Small intestine (tissue), 7 donors: ENCODE data around the gene HMMR. TPM values are rescaled to one million over a fixed set of nuclear protein-coding genes. Genes with fewer than 3 reads are reported as not detected.

ENCODE experiments used
- DNase-seq, 2 donors: peaks; one replicate each; pipeline versions ENCODE4 v3.0.0 to v3.0.0-alpha.2; 2013
- FAIRE-seq: peaks from 2 replicates; lab custom pipeline; 2012; peaks lifted over from hg19 to GRCh38; lab: Jason Lieb, UNC
- H3K27ac ChIP-seq, 3 donors: one replicate each; pipeline ENCODE4 v1.5.1; 2013; ENCODE audit warnings: low read length in 2 of 3, mild to moderate bottlenecking in 2 of 3, control low read depth in 1 of 3, inconsistent platforms in 1 of 3, low read depth in 1 of 3, moderate library complexity in 1 of 3
- H3K27me3 ChIP-seq, 3 donors: one replicate each; pipeline ENCODE4 v1.6.1; 2013; ENCODE audit warnings: low read length in 3 of 3, inconsistent platforms in 1 of 3; ENCODE audit not compliant: control insufficient read depth in 3 of 3, insufficient read depth in 3 of 3
- H3K36me3 ChIP-seq, 3 donors: one replicate each; pipeline ENCODE4 v1.6.1; 2013; ENCODE audit warnings: low read length in 3 of 3, inconsistent platforms in 1 of 3, low read depth in 1 of 3, mild to moderate bottlenecking in 1 of 3, moderate library complexity in 1 of 3; ENCODE audit not compliant: control insufficient read depth in 3 of 3, insufficient read depth in 2 of 3
- H3K4me1 ChIP-seq, 3 donors: one replicate each; pipeline ENCODE4 v1.6.1; 2013; ENCODE audit warnings: low read length in 2 of 3, inconsistent platforms in 1 of 3, low read depth in 1 of 3, mild to moderate bottlenecking in 1 of 3, moderate library complexity in 1 of 3; ENCODE audit not compliant: control insufficient read depth in 3 of 3, insufficient read depth in 2 of 3
- H3K4me3 ChIP-seq, 3 donors: one replicate each; pipeline ENCODE4 v1.5.1; 2013; ENCODE audit warnings: low read length in 3 of 3, control low read depth in 1 of 3, inconsistent platforms in 1 of 3, low read depth in 1 of 3, mild to moderate bottlenecking in 1 of 3, moderate library complexity in 1 of 3
- H3K9me3 ChIP-seq, 2 donors: one replicate each; pipeline ENCODE4 v1.6.1; 2013; ENCODE audit warnings: low read depth in 1 of 2, low read length in 1 of 2; ENCODE audit not compliant: control insufficient read depth in 2 of 2, insufficient read depth in 1 of 2
- WGBS, 3 donors: extraction: QIAGEN DNeasy Blood & Tissue Kit; methylation state at CpG; one replicate each; pipeline ENCODE4 v1.1.7; 2013; 5-methylcytosine and 5-hydroxymethylcytosine counted together
- polyA plus RNA-seq, 4 donors: library from polyadenylated mRNA; stranded (reverse) in 3 of 4; unstranded in 1 of 4; fragments of 200-250 nt in 3 of 4; fragments of 120-200 nt in 1 of 4; gene quantifications; one replicate each; pipeline versions ENCODE4 v1.2.1 to v1.2.3, GENCODE V29; 2013
- donor health status: healthy with polysubstance abuse.
- donor health status: control.
- donor health status: control.
- donor health status: Bipolar disorder and iron deficiency.
- donor health status: healthy.

The HMMR gene
- polyA plus RNA-seq, 4 donors, result 1.1 to 22.5 (median 7.0) TPM

DNA sequence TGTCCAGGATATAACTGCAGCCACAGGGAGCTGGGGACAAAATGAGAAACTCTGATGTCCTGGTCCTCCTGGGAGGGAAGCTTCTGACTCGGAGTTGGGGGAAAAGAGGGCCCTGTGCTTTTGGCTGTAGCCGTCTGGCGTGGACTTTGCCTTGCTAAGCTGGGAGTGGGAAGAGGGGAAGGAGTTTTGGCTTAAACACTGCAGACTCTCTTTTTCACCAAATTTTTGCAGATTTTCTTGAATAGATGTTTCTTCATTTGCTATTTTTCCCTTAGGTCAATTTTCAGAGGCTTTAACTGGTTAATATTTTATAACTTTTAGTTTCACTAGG lies 29.3 kb downstream of the HMMR start:
- WGBS, 3 donors, result 68 to 84% (median 78%) methylated on average over 3 of the region's 3 CpGs
- Histone ChIP-seq H3K9me3 (no peaks in the 10 kb centered on the region), H3K27ac (peak overlapping the region in 1 of 3 donors; percentile 61), H3K36me3 (peaks cover 0 to 2% (median 0%) of the 10 kb centered on the region in 3 donors), H3K4me1 (peaks cover 0 to 10% (median 0%) of the 10 kb centered on the region in 3 donors), H3K4me3 (no peak overlapping the region), H3K27me3 (no peaks in the 10 kb centered on the region)
- FAIRE-seq (no peak), DNase-seq (no peak)

DNA sequence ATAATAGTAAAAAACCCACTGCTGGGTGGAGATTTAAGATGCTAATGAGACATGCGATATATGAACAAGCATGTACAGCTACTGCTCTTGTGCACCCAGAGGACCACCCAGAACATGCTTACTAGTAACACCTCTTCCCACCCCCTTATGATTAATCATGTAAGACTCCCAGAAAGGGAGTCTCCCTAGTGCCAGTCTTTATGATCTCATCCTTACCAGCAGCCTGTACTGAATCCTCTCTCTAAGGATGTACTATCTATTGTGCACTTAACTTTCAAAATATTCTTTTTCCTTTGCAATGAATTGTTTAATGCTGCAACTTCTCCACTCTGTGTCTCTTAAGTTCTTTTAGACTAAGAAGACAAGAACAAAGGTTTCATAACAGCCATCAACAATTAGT lies 35.9 kb downstream of the HMMR start:
- Histone ChIP-seq H3K9me3 (no peaks in the 10 kb centered on the region), H3K27me3 (no peaks in the 10 kb centered on the region), H3K36me3 (no peaks in the 10 kb centered on the region), H3K4me1 (no peaks in the 10 kb centered on the region), H3K27ac (no peak overlapping the region), H3K4me3 (no peak overlapping the region)
- DNase-seq (no peak), FAIRE-seq (no peak)
- 93 to 100% (median 100%) methylated on average over 1 of the region's 1 CpG for WGBS, 3 donors

DNA sequence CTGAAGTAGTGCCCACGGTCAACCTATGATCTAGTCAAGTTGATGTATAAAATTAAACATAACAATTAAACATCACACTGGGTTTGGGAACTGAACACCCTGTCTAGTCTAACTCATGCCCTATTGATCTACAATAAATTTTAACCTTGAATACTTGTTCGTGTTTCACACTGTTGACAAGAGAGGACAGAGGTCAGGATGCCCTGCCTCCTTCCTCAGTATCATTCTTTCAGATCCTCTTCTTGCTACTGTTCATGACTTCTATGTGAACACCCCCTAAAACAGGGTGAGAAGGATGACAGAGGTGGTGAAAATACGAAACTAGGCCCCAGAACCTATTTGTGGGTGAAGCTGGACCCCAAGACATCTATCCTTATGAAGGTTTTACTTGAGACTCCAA lies 36.9 kb downstream of the HMMR start:
- no peak overlapping the region for H3K4me3 ChIP-seq
- FAIRE-seq (no peak), DNase-seq (peak in 1 of 2 donors; percentile 30)
- no peaks in the 10 kb centered on the region for H3K27me3 ChIP-seq
- H3K36me3 ChIP-seq, result no peaks in the 10 kb centered on the region
- H3K27ac ChIP-seq, result no peak overlapping the region
- 69 to 81% (median 72%) methylated on average over 3 of the region's 3 CpGs for WGBS, 3 donors
- no peaks in the 10 kb centered on the region for H3K4me1 ChIP-seq
- H3K9me3 ChIP-seq, result no peaks in the 10 kb centered on the region

DNA sequence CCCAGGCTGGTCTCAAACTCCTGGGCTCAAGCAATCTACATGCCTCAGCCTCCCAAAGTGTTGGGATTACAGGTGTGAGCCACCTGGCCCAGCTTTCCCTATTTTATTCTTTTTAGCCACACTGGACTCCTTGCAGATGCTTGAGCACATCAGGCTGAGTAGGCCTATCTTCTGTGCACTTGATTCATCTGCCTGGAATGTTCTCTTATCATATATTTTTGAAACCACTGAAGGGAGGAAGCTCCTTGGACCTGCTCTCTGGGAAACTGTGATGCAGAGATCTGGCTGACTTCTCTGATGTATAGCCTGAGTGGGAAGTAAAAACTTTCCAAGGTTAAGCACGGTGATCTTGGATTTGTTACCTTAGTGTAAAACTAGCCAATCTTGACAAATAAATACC lies 38.5 kb downstream of the HMMR start:
- H3K27me3 ChIP-seq, result no peaks in the 10 kb centered on the region
- FAIRE-seq (no peak), DNase-seq (no peak)
- H3K27ac ChIP-seq, result no peak overlapping the region
- WGBS, 3 donors, result 92 to 97% (median 93%) methylated on average over 1 of the region's 1 CpG
- H3K4me1 ChIP-seq, result peaks cover 0 to 4% (median 0%) of the 10 kb centered on the region in 3 donors
- no peaks in the 10 kb centered on the region for H3K9me3 ChIP-seq
- no peak overlapping the region for H3K4me3 ChIP-seq
- H3K36me3 ChIP-seq, result no peaks in the 10 kb centered on the region

DNA sequence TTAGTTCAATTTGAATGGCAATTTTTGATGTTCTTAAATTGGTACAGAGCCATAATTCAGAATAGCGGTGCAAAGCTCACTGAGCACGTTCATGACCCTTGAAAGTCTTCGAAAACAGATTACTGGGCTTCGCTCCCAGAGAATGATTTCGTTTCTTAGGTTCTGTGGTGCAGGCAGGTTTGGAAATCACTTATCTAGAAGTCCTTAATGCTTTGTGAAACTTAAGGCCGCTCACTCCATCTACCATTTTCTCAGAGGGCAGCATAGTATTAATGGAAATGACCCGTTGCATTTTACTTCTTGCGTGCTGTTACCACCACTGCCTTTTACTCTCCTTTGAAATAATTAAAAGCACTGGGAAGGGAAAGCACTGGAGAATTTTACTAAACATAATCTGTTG lies 42.1 kb downstream of the HMMR start:
- Histone ChIP-seq H3K27me3 (no peaks in the 10 kb centered on the region), H3K36me3 (no peaks in the 10 kb centered on the region), H3K27ac (peak overlapping the region in 2 of 3 donors; percentile 89 to 96), H3K4me1 (peaks cover 0 to 4% (median 0%) of the 10 kb centered on the region in 3 donors), H3K9me3 (no peaks in the 10 kb centered on the region), H3K4me3 (peak overlapping the region in 2 of 3 donors; percentile 67 to 79)
- DNase-seq (peak in 1 of 2 donors; percentile 20), FAIRE-seq (no peak)
- WGBS, 3 donors, result 31 to 58% (median 46%) methylated on average over 8 of the region's 8 CpGs

DNA sequence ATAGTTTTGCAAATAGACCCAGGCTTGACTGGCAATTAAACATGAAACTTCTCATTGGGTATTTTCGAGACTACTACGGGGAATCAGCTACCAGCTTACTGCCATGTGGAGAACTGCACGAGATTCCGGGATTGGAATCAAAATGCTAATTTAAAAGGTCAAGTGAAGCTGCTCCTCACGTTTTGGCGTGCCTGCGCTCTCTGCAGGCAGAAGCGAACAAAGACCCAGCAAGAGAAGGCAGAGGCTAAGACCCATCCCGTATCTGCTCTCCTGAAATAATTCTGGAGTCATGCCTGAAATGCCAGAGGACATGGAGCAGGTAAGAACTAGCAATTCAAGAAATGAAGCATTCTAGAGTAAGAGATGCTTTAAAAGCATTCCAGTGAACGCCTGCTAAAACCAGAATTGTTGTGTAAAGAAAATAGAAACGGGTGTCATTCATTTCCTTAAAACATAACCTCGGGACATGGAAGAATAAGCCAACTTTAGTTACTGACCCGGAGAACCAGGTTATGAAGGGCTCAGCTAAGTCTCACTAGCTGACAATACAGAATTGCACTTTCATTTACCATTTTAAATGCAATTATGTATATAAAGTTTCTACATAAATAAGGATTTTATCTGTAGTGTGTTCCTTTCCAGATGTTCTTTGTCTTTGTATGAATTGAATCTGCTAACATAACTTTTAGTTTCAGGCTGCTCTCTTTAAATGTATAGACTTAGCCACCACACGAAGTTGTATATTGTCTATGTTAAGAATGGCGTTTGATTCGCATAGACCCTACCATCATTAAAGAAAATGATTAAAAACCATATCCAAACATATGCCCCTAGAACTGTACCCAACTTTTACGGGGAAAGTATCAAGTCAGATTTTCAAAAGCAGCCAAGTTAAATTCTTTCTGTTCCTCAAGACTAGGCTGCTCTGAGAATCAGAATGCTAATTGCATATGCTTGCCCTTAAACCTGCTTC lies 43.0 kb downstream of the HMMR start:
- no peak for FAIRE-seq
- H3K27me3 ChIP-seq, result no peaks in the 10 kb centered on the region

DNA sequence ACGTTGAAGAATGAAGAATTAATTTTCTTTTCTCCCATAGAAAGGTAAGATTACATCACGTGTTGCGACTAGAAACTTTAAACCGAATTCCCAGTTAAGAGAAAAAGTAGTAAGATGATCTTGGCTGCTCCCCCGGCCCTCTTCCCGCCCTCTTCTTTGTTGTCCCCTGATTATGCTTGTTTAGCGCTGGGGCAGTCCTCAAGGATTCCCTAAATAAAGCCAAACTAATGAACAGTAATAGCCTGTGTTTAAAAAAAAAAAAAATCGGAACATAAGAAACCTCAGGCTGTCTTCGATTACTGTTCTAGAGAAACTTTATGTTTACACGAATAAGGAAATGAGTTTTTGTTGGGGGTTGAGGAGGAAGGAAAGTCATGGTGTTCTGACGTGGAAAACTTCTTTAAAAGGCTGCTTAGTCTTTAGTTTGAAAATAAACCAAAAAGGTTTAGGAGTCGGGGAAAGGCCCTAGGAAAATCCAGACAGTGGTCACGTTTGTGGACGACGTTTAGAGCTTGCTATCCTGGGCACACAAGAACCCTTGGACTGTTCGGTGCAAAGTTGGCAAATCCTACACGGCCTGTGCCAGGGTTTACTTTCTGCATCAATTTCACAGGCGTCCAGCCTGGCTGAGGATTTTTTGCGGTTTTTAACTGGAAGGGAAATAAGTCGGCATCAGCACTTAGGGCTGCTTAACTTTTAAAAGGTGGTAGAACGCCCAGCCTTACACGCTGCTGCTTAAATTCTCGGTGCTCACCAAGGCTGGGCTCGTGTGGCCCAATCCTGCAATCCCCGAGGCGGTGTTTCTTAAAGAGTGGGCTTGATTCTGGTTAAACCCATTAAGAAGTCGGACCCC lies 43.9 kb downstream of the HMMR start:
- H3K9me3 ChIP-seq, result no peaks in the 10 kb centered on the region
- H3K27me3 ChIP-seq, result no peaks in the 10 kb centered on the region
- peak overlapping the region; percentile 96 to 98 (median 97) for H3K27ac ChIP-seq
- peak overlapping the region; percentile 26 to 79 (median 67) for H3K4me3 ChIP-seq
- DNase-seq (peak; percentile 83 to 84), FAIRE-seq (no peak)
- peaks cover 0 to 6% (median 0%) of the 10 kb centered on the region in 3 donors for H3K36me3 ChIP-seq
- H3K4me1 ChIP-seq, result peaks cover 0 to 9% (median 7%) of the 10 kb centered on the region in 3 donors
- 0 to 1% (median 1%) methylated on average over 27 of the region's 27 CpGs for WGBS, 3 donors

More for the DNA sequence above, 43.0 kb downstream of the HMMR start:
- Histone ChIP-seq H3K9me3 (no peaks in the 10 kb centered on the region), H3K36me3 (peaks cover 0 to 3% (median 0%) of the 10 kb centered on the region in 3 donors), H3K4me3 (peak overlapping the region; percentile 31 to 79 (median 67)), H3K27ac (peak overlapping the region; percentile 96 to 98 (median 97)), H3K4me1 (peaks cover 0 to 4% (median 0%) of the 10 kb centered on the region in 3 donors)
- peak; percentile 79 to 83 for DNase-seq
- 1% methylated on average over 17 of the region's 17 CpGs for WGBS, 3 donors

DNA sequence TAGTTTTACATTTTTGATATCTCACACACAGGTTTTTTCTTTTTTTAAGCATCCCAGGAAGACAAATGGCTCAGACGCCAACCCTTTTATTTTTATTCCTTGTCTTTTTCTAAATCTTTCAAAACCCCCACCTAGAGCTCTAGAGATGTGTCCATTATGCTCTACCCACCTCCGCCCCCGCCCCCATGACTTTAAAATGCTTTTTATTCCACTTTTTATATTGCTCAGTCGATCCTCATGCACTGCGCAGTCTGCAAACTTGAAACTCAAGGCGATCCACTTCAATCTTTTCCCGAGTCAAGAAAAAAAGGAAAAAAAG lies 44.6 kb downstream of the HMMR start:
- Histone ChIP-seq H3K36me3 (peaks cover 0 to 6% (median 0%) of the 10 kb centered on the region in 3 donors), H3K4me1 (peaks cover 0 to 9% (median 9%) of the 10 kb centered on the region in 3 donors), H3K4me3 (peak overlapping the region; percentile 26 to 79 (median 67)), H3K9me3 (no peaks in the 10 kb centered on the region), H3K27ac (peak overlapping the region; percentile 96 to 99 (median 98)), H3K27me3 (no peaks in the 10 kb centered on the region)
- WGBS, 3 donors, result 1% methylated on average over 7 of the region's 7 CpGs
- no peak for DNase-seq
- FAIRE-seq, result no peak
